Measurements from ENCODE around the gene ACVR1B.
A peak's percentile ranks its signal among the peaks of the same experiment; 100 is the strongest.

Gene ACVR1B

GRCh38 chr12:52006726-52007157, 55.2 kb downstream of the ACVR1B start, which contains the start of gene TAMALIN:
TSS of gene TAMALIN (plus strand) at chr12:52006946. CDS start at chr12:52007020, 74 bp downstream.
- peak; percentile 89 for DNase-seq

DNA sequence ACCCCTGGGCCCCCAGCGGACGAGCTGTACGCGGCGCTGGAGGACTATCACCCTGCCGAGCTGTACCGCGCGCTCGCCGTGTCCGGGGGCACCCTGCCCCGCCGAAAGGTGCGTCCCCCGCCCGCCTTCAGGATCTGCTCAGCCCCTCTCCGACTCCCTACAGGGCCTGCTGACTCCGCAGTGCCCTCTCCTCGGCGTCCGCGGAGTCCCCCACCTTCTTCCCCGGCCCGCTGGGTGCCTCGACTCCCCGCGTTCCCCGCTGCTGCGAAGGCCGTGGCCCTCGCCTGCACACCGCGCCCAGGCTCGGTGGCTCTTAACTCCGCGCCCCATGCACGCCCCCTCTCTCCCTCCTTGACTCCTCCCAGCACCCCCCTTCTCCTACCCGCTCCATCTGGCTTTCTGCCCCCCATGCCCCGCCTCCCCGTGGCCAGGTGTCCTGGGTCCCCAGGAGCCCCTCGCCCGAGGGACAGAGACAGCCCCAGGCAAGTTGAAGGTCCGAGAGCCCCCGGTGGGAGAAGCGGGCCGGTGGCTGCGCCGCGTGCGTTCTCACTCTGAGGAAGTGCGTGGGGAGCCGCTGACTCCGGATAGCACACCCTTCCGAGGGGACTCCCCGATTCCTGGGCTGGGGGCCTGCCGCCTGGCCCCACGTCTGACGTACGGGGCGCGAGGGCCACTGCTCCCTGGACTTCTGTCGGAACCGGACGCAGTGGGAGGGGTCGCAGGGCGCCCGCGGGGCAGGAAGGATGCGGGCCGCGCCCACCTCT, 55.8 kb downstream of the ACVR1B start:
- peak; percentile 72 to 85 for DNase-seq

GRCh38 chr12:52007982-52008510, 56.5 kb downstream of the ACVR1B start:
- DNase-seq = no peak

DNA sequence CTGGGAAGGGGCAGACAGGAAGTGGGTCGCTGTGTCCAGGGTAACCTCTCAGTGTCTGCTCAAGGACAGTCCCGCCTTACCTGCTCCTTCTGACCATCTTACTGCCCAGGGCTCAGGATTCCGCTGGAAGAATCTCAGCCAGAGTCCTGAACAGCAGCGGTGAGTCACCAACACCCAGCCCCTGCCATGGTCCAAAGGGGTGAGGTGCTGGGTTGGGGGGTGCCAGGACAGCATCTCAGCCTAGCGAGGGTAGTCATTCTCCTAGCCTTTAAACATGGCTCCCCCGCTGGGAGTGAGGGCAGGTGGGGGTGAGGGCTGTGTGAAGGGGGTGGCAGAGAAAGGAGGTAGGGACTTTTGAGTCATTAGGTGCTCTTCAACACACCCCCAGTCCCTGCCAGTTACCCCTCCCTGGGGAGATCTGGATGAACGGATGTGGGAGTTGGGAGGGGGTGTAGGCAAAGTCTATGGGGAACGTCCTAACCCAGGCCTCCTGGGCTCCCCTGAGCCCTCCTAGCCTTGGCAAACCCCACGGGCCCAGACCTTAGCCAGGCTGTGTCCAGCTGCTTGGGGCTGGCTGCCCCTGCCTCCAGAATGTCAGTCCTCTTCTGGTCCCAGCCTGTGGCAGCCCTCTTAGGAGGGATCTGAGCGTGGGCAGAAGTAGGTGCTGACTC, 57.7 kb downstream of the ACVR1B start:
- DNase-seq = no peak

- no peak for DNase-seq
These were observed 58.7 kb downstream of the ACVR1B start for GRCh38 chr12:52010152-52010622.

DNA sequence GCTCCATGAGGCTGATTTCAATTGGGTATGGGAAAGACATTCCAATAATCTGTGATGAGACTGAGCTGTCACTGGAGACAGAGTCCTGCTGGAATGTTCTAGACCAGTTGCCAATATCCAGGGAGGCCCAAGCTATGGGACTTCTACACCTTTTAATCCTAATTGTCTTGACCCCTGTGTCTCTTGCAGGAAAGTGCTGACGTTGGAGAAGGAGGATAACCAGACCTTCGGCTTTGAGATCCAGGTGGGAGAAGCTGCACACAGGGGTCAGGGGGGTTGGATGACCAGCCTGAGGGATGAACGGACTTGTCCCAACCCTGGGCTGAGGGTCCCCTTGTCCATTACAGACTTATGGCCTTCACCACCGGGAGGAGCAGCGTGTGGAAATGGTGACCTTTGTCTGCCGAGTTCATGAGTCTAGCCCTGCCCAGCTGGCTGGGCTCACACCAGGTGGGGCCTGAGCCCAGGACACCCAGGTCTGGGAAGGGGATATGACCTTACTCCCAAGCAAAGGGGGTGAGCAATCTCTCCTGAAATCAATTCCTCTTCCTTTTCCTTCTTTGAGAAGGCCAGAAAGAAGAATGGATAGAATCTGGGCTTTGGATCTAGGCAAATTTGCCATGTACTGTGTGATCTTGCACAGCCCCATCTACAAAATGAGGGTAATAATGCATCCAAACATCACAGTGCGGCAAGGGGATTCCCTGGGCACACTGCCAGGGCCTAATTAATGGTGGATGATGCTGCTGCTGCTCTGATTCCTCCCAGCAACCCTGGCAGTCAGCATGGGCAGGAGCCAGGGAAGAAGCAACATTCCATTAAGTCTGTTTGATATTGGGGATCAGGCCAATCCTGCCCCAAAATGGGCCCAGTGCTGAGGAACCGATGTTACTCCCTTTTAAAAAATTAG, 59.4 kb downstream of the ACVR1B start:
- no peak for DNase-seq

DNA sequence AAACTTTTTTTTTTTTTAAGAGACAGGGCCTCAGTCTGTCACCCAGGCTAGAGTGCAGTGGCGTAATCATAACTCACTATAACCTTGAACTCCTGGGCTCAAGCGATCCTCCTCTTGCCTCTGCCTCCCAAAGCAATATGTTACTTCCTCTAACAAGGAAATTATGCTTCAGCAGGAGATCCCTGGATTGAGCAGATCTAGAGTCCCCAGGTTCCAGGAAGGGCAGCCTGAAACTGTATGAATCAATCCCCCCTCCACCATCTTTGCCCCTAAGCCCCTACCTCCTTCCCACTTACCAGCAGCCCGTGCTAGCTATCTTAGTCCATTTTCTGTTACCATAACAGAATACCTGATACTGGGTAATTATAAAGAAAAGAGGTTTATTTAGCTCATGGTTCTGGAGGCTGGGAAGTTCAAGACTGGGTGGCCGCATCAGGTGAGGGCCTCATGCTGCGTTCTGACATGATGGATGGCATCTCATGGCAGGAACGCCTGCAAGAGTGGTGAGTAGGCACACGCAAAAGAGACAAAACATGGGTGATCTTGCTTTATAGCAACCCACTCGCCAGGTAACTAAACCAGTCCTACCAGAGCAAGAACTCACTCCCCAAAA, 60.2 kb downstream of the ACVR1B start:
- DNase-seq = no peak

DNA sequence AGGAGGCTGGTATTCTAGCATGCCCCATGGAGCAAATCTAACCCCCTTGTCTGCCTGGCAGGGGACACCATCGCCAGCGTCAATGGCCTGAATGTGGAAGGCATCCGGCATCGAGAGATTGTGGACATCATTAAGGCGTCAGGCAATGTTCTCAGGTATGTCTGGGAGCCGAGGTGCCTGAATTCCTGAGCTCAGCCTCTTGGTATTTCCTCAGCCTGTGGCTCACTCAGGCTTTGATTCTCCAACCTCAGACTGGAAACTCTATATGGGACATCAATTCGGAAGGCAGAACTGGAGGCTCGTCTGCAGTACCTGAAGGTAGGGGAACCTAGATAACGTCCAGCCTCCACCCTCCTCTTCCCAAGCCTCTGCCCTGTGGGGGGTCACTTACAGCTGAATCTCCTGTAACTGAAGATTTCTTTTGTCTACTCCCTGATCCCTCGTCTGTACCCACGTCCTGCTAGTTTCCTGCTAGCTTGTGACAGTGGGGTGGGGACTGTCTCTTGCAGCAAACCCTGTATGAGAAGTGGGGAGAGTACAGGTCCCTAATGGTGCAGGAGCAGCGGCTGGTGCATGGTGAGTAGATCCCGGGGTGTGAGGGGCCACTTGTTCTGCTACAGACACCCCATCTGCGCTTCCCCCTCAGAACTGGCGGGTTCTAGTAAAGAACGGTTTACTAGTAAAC, 62.3 kb downstream of the ACVR1B start:
- no peak for DNase-seq

DNA sequence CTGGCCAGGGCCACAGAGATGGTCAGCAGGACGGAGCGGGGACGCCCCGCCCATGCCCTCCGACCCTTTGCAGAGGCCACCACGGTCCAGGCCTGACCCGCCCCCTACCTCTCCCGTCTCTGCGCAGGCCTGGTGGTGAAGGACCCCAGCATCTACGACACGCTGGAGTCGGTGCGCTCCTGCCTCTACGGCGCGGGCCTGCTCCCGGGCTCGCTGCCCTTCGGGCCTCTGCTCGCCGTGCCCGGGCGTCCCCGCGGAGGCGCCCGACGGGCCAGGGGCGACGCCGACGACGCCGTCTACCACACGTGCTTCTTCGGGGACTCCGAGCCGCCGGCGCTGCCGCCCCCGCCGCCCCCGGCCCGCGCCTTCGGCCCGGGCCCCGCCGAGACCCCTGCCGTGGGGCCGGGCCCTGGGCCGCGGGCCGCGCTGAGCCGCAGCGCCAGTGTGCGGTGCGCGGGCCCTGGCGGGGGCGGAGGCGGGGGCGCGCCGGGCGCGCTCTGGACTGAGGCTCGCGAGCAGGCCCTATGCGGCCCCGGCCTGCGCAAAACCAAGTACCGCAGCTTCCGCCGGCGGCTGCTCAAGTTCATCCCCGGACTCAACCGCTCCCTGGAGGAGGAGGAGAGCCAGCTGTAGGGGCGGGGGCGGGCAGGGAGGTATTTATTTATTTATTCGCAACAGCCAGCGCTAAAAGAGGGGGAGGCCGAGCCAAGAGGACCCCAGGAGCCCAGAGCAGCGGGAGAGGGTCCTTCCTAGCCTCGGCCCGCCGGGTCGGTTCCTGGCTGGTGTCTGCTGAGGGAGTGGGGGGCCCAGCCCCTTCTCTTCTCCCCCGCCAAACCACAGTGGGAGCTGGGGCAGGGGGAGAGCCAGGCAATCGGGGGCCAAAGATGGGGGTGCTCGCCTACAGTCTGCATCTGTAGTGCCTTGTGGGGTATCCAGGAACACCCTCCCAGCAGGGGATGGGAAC, 63.4 kb downstream of the ACVR1B start:
- no peak for DNase-seq

DNA sequence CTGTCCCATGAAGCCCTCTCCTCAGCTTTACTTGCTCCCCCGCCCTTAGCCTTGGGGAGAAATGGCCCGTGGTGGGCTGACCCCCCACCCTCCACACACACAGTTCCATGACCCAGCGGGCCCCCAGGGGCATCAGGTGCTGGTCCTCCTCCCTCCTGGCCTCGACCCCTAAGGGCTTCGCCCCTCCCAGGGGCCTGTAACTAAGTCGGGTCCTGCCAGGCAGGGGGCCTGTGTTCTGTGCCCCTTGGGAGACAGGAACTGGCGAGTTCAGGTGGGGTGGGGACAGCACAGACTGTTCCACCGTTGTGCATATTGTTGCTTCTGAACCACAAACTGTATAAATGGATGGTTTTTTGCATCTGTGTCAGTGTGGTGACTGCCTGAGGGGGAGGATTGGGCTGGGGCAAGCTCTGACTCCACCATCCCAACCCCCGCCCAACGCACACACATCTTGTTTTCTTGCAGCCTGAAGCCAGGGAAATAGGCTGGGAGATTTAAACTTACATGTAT, 64.1 kb downstream of the ACVR1B start:
- no peak for DNase-seq

GRCh38 chr12:52018433-52019112, 67.1 kb downstream of the ACVR1B start:
- no peak for DNase-seq

- no peak for DNase-seq
These were observed 67.7 kb downstream of the ACVR1B start for GRCh38 chr12:52019113-52019770.

- DNase-seq = peak; percentile 71 to 72
These were observed 69.2 kb downstream of the ACVR1B start for GRCh38 chr12:52020539-52021336.

DNA sequence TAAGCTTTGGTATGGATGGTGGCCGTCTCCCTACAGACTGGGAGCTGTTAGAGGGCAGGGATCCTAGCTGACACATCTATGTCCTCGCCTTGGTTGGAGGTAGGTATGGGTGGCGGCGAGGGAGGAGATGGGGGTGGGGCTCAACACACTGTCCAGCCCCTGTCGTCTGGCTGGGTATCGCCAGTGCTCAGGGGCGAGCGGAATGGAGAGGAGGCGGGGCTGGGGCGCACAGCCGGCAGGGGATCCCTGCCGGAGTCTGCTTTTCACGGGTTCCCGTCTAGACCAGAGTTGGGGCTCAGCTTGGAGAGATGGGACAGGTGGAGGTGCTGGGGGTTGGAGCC, 71.3 kb downstream of the ACVR1B start:
- DNase-seq = no peak

DNA sequence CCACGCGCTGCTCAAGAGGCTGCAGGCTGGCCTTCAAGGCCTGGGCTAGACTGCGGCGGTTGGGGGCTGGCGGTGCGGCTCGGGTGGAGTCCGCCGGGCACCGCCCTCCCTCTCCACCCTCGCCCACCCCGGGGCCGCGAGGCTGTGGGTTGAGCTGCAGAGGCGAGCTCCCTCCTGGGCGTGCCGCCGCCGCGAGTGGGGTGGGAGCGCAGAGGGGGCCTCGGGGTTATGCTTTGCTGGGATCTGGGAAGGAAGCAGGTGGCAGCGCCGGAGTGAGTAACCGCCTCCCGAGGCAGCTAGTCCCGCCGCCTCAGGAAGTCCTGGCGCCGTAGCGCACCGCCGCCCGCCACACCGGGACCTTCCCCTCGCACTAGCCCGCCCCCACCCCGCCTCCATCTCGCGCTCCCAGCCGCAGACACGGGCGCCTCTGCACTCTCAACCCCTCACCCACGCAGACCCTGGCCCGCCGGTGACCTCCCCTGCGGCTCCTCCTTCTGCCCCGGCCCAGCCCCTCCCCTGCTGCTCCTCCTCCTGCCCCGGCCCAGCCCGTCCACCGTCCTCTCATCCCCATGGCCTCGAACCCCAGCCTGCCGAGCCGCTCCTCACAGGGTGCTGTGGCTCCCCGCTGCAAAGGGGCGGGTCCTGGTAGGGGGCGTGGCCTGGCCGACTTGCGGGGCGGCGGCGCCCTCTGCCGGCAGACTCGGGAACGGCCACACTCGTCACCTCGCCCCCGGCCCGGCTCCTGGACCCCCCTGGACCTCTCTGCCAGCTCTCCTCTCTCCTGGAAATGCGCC, 71.9 kb downstream of the ACVR1B start:
- peak; percentile 88 to 89 for DNase-seq

- no peak for DNase-seq
These were observed 72.6 kb downstream of the ACVR1B start for GRCh38 chr12:52023976-52024688.

- peak in 1 of 2 donors; percentile 64 for DNase-seq
These were observed 73.3 kb downstream of the ACVR1B start for GRCh38 chr12:52024845-52025230.

Data from CD4-positive, alpha-beta T cell treated with Interleukin-1 beta for 1 hour (primary cell).